Neural progenitor cell (in vitro differentiated cells): Measurements from ENCODE around the gene ADGRV1. TPM values are rescaled to one million over a fixed set of nuclear protein-coding genes. Genes with fewer than 3 reads are reported as not detected.

Source experiments
- DNase-seq: peaks from one replicate; pipeline ENCODE4 v3.0.0-alpha.2; 2016; ENCODE audit warnings: low spot score
- H2AFZ ChIP-seq: fragments of 200-600 bp; sonication (generic); replicated peaks from 2 replicates; pipeline ENCODE4 v1.6.1; 2016; ENCODE audit warnings: antibody characterized with exemption
- H3F3A ChIP-seq: fragments of 200-600 bp; sonication (generic); 2 replicates; pipeline ENCODE4 v1.6.1; 2016; ENCODE audit warnings: antibody characterized with exemption, low read depth
- H3K27ac ChIP-seq: fragments of 200-600 bp; sonication (generic); 2 replicates; pipeline ENCODE4 v1.5.1; 2016; ENCODE audit warnings: mild to moderate bottlenecking
- H3K27me3 ChIP-seq: fragments of 200-600 bp; sonication (generic); 2 replicates; pipeline ENCODE4 v1.6.1; 2016; ENCODE audit warnings: mild to moderate bottlenecking, moderate library complexity
- H3K36me3 ChIP-seq: fragments of 200-600 bp; sonication (generic); 2 replicates; pipeline ENCODE4 v1.5.1; 2016
- H3K4me1 ChIP-seq: fragments of 200-600 bp; sonication (generic); 2 replicates; pipeline ENCODE4 v1.6.1; 2016; ENCODE audit warnings: mixed run types
- H3K4me2 ChIP-seq: fragments of 200-600 bp; sonication (generic); 2 replicates; pipeline ENCODE4 v1.6.1; 2016
- H3K4me3 ChIP-seq: fragments of 200-600 bp; sonication (generic); 2 replicates; pipeline ENCODE4 v1.5.1; 2016
- H3K79me2 ChIP-seq: fragments of 200-600 bp; sonication (generic); 2 replicates; pipeline ENCODE4 v1.6.1; 2016; ENCODE audit warnings: low read depth
- H3K9ac ChIP-seq: fragments of 200-600 bp; sonication (generic); 2 replicates; pipeline ENCODE4 v1.6.1; 2016
- H3K9me3 ChIP-seq: fragments of 200-600 bp; sonication (generic); 2 replicates; pipeline ENCODE4 v1.5.1; 2016; ENCODE audit warnings: low read depth
- H4K20me1 ChIP-seq: fragments of 200-600 bp; sonication (generic); 2 replicates; pipeline ENCODE4 v1.6.1; 2016; ENCODE audit warnings: low read depth
- H3K27ac Mint-ChIP-seq: 3 replicates; pipeline ENCODE4 v1.8.0; 2021; ENCODE audit warnings: mixed read lengths
- H3K27me3 Mint-ChIP-seq: 2 replicates; pipeline ENCODE4 v1.8.0; 2022; ENCODE audit warnings: low read depth, mild to moderate bottlenecking, inconsistent platforms, moderate library complexity, mixed read lengths; ENCODE audit not compliant: insufficient read depth
- H3K36me3 Mint-ChIP-seq: 3 replicates; pipeline ENCODE4 v1.8.0; 2021; ENCODE audit warnings: mixed read lengths
- H3K4me1 Mint-ChIP-seq: 3 replicates; pipeline ENCODE4 v1.8.0; 2021; ENCODE audit warnings: mixed read lengths
- H3K4me3 Mint-ChIP-seq: 3 replicates; pipeline ENCODE4 v1.8.0; 2021; ENCODE audit warnings: mild to moderate bottlenecking, moderate library complexity, mixed read lengths
- H3K9me3 Mint-ChIP-seq: 3 replicates; pipeline ENCODE4 v1.8.0; 2020; ENCODE audit warnings: mixed read lengths
- CTCF ChIP-seq: fragments of 200-600 bp; sonication (generic); IDR thresholded peaks from 2 replicates; pipeline ENCODE4 v1.5.1; 2017; ENCODE audit warnings: antibody characterized with exemption, mild to moderate bottlenecking
- EZH2 ChIP-seq: fragments of 200-600 bp; sonication (generic); IDR thresholded peaks from 2 replicates; pipeline ENCODE4 v1.6.1; 2017; ENCODE audit warnings: antibody characterized with exemption, mild to moderate bottlenecking, moderate library complexity
- EZH2phosphoT487 ChIP-seq: fragments of 200-600 bp; sonication (generic); IDR thresholded peaks from 2 replicates; pipeline ENCODE4 v1.6.1; 2017; ENCODE audit warnings: antibody characterized with exemption
- total RNA-seq: library from RNA; depleted of rRNA; stranded (reverse); fragments of >200 nt; gene quantifications from 2 replicates; pipeline ENCODE4 v1.2.3, GENCODE V29; 2015; ENCODE audit warnings: low replicate concordance

ADGRV1 gene
- total RNA-seq, 1 donor from 2014 or later: 151 TPM

DNA sequence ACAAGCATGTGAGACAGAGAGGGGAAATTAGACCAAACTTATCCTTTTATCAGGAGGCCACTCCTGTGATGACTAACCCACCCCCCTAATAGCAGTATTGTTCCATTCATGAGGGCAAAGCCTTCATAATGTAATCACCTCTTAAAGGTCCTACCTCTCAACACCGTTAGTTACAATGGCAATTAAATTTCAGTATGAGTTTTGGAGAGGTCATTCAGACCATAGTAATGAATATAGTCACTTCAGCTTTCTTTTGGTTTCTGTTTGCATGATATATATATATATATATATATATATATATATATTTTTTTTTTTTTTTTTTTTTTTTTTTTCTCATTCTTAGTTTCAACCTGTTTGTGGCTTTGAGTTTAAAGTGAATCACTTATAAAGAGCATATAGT lies 10.5 kb downstream of the ADGRV1 start:
- no peak for TF ChIP-seq EZH2phosphoT487
- no peak for TF ChIP-seq EZH2
- no peak for TF ChIP-seq CTCF
- H3K27me3 ChIP-seq: no peaks in the 10 kb centered on the region
- peaks cover 46% of the 10 kb centered on the region for H3K36me3 Mint-ChIP-seq
- no peak overlapping the region for H3K27ac Mint-ChIP-seq
- peaks cover 23% of the 10 kb centered on the region for H3K36me3 ChIP-seq
- H3K9ac ChIP-seq: no peak overlapping the region
- peaks cover 4% of the 10 kb centered on the region for H4K20me1 ChIP-seq
- H3K4me3 Mint-ChIP-seq: no peak overlapping the region
- peaks cover 13% of the 10 kb centered on the region for H3K9me3 ChIP-seq
- H3K27ac ChIP-seq: no peak overlapping the region
- DNase-seq: no peak
- no peaks in the 10 kb centered on the region for H3K4me1 Mint-ChIP-seq
- H2AFZ ChIP-seq: no peak overlapping the region
- H3K9me3 Mint-ChIP-seq: peaks cover 69% of the 10 kb centered on the region
- H3K4me1 ChIP-seq: no peaks in the 10 kb centered on the region
- no peak overlapping the region for H3K4me2 ChIP-seq
- H3K4me3 ChIP-seq: no peak overlapping the region
- peaks cover 13% of the 10 kb centered on the region for H3F3A ChIP-seq
- H3K79me2 ChIP-seq: peaks cover 97% of the 10 kb centered on the region
- H3K27me3 Mint-ChIP-seq: peaks cover 2% of the 10 kb centered on the region

- TF ChIP-seq EZH2phosphoT487: no peak
- TF ChIP-seq CTCF: no peak
- no peak for TF ChIP-seq EZH2
- Mint-ChIP-seq H3K9me3 (peaks cover 75% of the 10 kb centered on the region), H3K27me3 (peaks cover 2% of the 10 kb centered on the region)
These were observed 11.4 kb downstream of the ADGRV1 start for GRCh38 chr5:90570034-90570433.

GRCh38 chr5:90571147-90571773 lies 12.7 kb downstream of the ADGRV1 start:
- Histone ChIP-seq H3K9ac (no peak overlapping the region), H3K4me3 (no peak overlapping the region), H3K79me2 (peaks cover 100% of the 10 kb centered on the region), H3K27ac (no peak overlapping the region), H3K4me1 (no peaks in the 10 kb centered on the region), H3K27me3 (no peaks in the 10 kb centered on the region), H3K4me2 (no peak overlapping the region), H3F3A (peaks cover 13% of the 10 kb centered on the region), H3K36me3 (peaks cover 20% of the 10 kb centered on the region), H3K9me3 (peaks cover 13% of the 10 kb centered on the region), H4K20me1 (peaks cover 4% of the 10 kb centered on the region), H2AFZ (no peak overlapping the region)
- Mint-ChIP-seq H3K4me1 (no peaks in the 10 kb centered on the region), H3K27ac (no peak overlapping the region), H3K4me3 (no peak overlapping the region), H3K9me3 (peaks cover 65% of the 10 kb centered on the region), H3K27me3 (peaks cover 2% of the 10 kb centered on the region), H3K36me3 (peaks cover 41% of the 10 kb centered on the region)
- no peak for DNase-seq
- TF ChIP-seq EZH2phosphoT487 (no peak), CTCF (no peak), EZH2 (no peak)

More at GRCh38 chr5:90570034-90570433, 11.4 kb downstream of the ADGRV1 start:
- Histone ChIP-seq H3K27ac (no peak overlapping the region), H3K4me3 (no peak overlapping the region), H3K79me2 (peaks cover 100% of the 10 kb centered on the region), H3K9ac (no peak overlapping the region), H3K36me3 (peaks cover 23% of the 10 kb centered on the region), H4K20me1 (peaks cover 4% of the 10 kb centered on the region), H2AFZ (no peak overlapping the region), H3K9me3 (peaks cover 13% of the 10 kb centered on the region), H3K4me2 (no peak overlapping the region), H3F3A (peaks cover 13% of the 10 kb centered on the region), H3K27me3 (no peaks in the 10 kb centered on the region), H3K4me1 (no peaks in the 10 kb centered on the region)
- no peak overlapping the region for H3K27ac Mint-ChIP-seq
- H3K36me3 Mint-ChIP-seq: peaks cover 48% of the 10 kb centered on the region
- no peaks in the 10 kb centered on the region for H3K4me1 Mint-ChIP-seq
- no peak overlapping the region for H3K4me3 Mint-ChIP-seq
- DNase-seq: no peak
